GM18909 (cell line): ENCODE data around the gene PDE3A.
"Not testable (repeated sequence)": the region's sequence is repeated elsewhere in the genome, so short reads cannot be mapped to it uniquely, and the experiment has no call there.

Experiments
- ATAC-seq: cut with Tn5 transposase; IDR thresholded peaks from one replicate; pipeline ENCODE4 v1.9.1; 2021; ENCODE audit warnings: mild to moderate bottlenecking; ENCODE audit not compliant: unreplicated experiment, poor library complexity

Gene PDE3A

DNA sequence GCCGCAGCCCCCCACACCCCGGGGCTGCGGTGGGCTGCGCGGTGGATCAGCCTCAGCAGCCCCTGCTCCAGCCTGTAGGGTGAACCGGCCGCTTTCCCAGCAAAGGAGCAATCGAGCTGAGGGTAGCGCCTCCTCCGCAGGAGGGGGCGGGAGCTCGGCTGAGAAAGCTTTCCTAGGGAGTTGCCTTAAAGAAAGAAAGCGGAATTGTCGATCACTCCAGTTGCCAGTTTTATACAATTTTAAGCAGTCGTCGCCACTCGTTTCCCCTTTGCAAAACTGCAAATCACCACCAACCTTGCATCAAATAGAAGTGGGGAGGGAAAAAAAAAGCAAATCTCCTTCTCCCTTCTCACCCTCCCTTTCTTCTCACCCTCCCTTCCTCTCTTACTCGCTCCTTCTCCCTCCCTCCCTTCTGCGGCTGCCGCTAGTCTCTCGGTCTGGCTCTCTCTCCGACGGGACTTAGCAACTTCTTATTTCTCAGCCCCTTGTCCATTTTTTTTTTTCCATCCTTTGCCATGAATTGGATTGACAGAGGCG, at the start of gene PDE3A:
PDE3A (plus strand) TSS at position 424 of the 537 bp plus-strand sequence. CDS start 748 bp downstream, outside the sequence.
- no peak for ATAC-seq

DNA sequence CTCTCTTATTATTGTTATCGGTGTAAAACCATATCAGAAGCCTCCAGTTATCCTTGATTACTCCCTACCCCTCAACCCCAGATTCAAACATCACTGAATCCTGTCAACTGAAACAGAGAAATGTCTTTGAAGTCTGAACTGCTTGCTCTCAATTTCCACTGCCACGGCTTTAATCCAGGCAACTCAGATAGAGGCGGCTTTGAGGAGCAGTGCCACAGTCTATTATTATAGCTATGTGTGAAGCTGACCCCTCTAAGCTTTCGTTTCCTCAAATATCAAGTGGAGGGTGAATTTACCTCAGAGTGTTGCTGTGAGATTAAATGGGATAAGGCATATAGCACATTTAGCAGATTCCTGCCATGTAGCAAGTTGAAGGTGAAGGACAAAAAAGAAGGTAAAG, 49.0 kb upstream of the PDE3A start:
- ATAC-seq, result no peak

DNA sequence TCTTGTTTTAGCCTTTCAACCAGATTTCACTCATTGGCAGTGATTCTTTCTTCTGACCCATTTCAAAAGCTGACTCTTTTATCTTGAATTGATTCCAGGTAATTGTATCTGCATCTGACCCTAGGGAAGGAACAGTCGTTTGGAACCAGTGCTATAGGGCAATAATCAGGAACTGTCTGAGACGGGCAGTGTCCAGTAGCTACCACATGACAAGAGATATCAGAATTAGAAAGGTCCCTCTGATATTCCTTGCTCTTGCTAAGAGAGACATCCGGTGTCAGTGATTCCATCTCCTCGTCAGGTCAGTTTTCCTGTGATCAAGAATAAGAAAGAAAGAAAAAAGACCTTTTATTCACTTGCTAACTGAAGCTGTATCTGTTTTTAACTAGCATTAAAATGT, 47.8 kb upstream of the PDE3A start:
- no peak for ATAC-seq

DNA sequence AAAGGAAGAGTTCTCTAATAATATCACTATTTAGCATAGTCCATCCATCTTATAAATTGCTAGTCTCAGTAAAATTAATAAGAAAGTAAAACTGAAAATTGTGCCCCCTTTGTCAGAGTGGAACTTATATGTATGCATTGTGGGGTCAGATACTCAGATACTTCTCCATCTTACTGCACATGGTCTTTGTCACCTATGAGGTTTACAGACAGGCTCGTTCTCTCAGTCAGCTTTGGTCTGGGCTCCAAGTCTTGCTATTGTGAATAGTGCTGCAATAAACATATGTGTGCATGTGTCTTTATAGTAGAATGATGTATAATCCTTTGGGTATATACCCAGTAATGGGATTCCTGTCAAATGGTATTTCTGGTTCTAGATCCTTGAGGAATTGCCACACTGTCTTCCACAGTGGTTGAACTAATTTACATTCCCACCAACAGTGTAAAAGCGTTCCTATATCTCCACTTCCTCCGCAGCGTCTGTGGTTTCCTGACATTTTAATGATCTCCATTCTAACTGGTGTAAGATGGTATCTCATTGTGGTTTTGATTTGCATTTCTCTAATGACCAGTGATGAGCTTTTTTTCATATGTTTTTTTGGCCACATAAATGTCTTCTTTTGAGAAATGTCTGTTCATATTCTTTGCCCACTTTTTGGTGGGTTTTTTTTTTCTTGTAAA, 37.4 kb upstream of the PDE3A start:
- not testable (repeated sequence) for ATAC-seq

DNA sequence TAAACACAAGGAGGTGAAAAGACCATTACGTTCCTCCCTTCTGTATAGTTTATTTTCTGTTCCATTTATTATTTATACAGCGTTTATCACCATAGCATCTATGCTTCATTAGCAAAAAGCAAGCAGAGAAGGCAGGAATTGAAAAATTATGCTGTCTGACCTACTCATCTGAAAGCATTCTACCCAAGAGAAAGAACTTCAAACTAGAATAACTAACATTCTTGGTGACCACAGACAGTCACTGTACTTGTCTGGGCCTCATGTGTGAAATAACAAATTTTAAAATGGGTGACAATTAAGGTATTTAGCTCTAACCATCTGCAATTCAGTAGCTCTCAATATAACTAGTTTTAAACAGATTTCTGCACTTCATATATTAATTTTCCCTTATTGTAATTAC, 29.3 kb upstream of the PDE3A start:
- no peak for ATAC-seq

DNA sequence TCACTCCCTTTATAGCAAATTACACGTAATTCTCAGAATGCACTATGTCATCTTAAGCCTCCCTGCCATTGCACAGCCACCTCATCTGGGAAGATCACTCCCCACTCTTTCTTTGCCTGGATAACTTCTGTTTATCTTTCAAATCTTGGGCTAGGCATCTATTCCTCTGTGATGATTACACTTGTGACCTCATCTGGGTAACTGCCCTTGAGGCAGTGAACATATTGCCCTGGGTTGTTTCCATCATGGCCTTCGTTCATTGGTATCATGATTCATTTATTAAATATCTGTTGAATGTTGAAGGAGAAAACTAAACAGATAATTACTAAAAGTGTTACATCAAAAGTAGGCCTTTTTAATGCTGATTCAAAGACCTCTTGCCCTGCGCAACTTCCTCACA, 26.2 kb upstream of the PDE3A start:
- ATAC-seq, result no peak

DNA sequence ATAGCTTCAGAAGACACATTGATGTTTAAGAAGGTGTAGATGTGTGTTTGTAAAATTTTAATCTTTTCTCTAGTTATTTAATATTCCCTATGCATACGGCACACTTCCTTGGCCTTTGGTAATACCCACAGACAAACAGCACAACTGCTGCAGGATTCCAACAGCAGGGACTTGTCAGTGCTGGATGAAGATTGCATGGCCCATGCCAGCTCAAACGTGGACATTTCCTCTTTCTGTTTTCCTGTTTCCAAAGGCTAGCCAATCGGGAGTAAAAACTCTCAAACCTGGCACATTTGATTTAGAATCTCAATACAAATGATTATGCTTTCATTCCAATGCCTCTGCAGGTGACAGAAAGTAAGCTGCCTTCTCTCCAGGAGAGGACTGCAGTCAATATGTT, 22.5 kb upstream of the PDE3A start:
- ATAC-seq, result no peak

DNA sequence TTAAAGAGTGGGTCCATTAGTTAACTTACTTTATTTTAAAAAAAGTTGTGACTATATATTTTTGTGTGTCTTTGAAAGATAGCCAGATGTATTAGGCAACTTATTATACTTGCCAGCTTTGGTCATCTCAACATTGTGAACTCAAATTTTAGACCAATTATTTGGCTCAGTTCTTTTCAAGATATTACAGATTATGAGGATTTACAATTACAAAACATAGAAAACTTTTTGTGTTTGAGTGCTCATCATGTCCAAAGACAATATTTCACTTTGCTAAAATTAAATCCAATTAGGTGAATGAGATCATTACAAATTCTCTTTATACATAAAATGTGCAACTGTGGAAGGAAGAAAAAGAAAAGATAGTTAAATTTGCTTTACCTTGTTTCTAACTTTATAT, 18.3 kb upstream of the PDE3A start:
- no peak for ATAC-seq

DNA sequence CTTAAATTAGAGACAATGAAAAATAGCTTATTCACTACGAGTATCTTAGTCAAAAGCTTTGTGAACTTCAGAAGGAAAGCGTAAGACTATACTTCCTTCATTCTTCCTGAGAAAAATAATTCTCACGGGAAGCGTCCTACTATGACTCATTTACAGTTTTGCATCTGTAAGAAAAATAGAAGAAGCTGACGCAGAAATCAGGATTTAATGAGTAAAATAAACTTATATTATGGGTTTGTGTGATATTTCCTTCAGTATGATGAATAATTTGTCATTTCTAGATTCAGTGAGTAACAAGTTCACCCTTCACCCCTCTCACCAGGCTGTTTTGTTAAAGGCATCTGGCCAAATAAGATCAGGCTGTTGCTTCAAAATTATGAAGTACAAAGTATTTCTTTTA, 17.8 kb upstream of the PDE3A start:
- no peak for ATAC-seq

DNA sequence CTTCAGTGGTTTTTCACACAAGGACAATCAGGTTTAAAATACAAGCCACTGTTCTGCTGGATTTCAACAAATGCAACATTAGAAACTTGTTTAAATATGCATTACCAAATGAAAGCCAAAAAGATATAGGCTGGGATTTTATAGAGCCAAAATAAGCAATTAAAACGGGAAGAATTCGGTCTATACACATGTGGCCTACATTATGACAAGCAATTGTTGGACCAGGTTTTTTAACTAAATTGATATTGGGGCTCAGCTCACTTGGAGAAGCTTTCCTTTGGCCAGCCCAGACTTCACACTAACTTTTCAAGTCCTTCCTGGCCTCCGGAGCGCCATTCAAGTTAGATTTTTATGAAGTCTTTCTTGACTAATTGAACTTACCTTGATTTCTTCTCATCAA, 16.9 kb upstream of the PDE3A start:
- ATAC-seq, result no peak

DNA sequence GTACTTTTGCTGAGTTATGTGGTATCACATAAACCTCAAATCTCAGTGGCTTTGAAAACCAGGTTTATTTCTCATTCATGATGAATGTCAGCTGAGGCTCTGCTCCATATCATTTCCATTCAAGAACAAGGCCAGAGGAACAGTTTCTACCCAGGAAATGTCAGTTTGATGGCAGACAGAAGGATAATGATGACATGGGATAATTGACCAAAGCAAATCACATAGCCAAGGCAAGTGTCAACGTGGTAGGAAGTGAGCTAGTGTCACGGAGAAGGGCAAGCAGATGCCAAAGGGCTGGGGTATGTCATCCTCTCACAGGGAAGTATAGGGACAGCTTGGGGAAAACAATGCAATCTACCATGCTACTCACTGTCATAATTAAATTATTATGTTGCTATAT, 12.3 kb upstream of the PDE3A start:
- no peak for ATAC-seq

DNA sequence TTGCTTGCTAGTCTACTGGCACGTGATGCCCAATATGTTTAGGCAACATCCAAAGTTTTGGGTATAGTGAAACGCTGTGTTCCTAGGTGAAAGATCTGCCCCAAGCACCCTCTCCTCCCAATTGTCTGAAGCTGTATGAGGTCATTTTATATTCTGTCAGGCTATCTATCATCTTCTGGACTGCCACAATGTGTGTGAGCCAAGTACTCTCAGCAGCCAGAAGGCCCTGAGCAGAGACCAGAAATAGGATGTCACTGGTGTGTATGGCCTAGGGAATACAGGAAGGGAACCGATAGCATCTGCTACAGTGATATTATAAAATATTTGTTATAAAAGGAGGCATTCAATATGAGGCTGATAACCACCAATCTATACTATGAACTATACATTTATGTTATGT, 7.9 kb upstream of the PDE3A start:
- no peak for ATAC-seq

DNA sequence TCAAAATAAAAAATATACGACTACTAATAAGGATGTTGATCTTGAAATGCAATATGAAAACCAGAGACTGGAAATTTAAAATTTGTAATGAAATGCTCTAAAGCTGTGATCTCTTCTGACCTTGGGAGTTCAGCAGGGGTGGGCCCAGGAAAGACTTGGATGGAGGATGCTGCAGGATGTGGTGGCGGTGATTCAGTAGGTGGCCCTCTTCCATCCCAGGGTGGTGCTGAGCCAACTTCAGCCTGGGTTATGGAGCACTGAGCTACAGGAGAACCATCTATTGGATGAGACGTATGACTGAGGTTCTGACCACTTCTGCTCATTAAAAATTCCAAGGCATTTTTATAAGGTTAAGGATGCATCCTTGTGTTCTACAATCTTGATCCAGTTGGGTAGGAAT, 6.9 kb upstream of the PDE3A start:
- no peak for ATAC-seq

DNA sequence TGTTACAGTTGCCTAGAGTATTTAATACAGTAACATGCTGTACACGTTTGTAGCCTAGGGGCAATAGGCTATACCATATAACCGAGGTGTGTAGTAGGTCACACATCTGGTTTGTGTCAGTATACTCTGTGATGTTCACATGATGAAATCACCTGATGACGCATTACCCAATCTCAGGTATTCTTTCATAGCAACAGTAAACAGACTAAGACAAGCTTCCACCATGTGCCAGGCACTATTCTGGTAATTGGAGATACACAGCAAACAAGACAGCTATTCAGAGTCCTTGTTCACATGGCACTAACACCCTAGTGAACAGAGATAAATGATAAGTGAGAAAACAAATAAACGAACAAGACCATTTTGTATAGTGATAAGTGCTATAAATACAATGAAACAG, 3.8 kb upstream of the PDE3A start:
- no peak for ATAC-seq

DNA sequence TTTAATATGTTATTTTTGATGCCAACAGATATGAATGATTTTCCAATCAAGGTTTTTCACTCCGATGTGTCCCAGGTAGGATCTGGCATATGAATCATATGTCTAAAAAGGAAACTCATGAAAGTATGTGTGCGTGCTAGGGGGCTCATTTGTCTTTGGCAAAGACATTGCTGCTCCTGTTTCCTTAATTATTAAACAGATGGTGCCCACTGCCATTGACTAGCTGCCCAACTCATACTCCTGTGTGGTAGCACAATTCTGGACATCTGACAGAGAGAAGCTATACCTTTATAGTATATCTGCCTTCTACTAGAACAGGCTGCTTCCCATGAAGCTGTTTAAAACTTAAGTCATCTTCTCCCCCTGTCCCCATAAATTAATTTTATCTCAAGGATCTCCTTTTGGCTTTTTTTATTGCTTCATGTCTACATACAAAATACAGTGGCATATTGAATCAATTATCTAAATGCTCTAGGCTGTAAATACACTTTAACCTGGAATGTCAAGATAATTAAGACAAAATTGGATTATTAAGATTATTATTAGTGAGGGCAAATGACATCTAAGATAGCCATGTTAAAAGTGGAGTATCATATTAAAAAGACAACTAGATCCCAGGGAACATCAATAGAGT, 1.4 kb upstream of the PDE3A start:
- no peak for ATAC-seq

DNA sequence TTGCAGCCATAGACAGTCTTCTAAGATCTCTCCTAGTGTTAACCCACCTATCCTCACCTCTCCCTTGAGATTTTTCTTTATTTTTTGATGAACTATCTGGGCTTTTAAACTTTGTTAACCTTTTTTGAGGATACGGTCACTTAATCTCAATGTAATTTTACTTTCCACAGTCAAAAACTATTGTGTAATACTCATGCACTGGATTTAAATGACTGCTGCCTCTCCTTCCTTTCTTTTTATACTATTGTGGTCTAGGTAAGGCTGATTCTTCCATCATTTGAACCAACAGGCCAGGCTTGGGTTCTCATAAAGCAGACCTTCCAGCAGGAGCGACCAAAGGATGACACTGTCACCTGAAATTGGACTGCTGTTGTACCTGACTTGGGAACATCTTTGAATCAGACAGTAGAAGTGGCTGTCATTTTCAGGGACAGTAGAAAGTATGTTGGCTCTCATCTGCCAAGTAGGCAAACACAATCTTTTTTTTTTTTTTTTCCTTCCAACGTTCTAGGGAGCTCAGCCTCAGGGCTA, 689 bp upstream of the PDE3A start:
- ATAC-seq, result no peak

DNA sequence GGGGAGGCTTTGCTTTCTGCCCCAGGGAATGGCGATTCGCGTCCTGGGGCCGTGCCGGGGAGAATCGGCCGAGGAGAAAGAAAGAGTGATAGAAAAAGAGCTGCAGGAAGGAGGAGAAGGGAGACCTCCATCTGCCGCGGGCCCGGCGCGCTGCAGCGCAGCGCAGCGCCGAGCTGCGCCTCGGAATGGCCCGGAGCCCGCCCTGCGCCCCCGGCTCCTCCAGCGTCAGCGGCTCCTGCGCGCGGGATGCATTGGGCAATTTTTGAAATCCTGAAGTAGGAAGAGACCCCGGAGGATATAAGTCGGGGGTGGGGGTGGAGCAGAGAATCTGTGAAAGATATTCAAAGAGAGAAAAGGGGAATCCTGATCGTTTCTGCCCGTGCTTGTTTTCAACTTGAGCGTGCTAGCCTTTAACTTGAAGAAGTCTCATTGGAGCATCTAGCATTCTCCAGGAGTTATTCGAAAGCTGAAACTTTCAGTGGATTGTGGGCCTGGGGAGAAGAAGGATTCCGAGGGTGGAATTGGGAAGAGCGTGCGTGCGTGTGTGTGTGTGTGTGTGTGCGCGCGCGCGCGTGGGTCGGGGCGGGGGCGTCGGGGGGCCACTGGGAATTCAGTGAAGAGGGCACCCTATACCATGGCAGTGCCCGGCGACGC, 441 bp downstream of the PDE3A start:
- no peak for ATAC-seq

DNA sequence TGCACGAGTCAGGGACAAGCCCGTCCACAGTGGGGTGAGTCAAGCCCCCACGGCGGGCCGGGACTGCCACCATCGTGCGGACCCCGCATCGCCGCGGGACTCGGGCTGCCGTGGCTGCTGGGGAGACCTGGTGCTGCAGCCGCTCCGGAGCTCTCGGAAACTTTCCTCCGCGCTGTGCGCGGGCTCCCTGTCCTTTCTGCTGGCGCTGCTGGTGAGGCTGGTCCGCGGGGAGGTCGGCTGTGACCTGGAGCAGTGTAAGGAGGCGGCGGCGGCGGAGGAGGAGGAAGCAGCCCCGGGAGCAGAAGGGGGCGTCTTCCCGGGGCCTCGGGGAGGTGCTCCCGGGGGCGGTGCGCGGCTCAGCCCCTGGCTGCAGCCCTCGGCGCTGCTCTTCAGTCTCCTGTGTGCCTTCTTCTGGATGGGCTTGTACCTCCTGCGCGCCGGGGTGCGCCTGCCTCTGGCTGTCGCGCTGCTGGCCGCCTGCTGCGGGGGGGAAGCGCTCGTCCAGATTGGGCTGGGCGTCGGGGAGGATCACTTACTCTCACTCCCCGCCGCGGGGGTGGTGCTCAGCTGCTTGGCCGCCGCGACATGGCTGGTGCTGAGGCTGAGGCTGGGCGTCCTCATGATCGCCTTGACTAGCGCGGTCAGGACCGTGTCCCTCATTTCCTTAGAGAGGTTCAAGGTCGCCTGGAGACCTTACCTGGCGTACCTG, 1.1 kb downstream of the PDE3A start:
- no peak for ATAC-seq

DNA sequence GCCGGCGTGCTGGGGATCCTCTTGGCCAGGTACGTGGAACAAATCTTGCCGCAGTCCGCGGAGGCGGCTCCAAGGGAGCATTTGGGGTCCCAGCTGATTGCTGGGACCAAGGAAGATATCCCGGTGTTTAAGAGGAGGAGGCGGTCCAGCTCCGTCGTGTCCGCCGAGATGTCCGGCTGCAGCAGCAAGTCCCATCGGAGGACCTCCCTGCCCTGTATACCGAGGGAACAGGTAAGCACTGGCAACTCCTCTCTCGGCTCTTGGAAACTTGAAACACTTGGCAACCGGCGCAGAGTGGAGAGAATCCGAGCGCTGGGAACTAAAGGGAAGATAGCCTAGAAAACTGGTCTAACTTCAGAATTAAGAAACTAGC, 1.7 kb downstream of the PDE3A start:
- ATAC-seq, result no peak

DNA sequence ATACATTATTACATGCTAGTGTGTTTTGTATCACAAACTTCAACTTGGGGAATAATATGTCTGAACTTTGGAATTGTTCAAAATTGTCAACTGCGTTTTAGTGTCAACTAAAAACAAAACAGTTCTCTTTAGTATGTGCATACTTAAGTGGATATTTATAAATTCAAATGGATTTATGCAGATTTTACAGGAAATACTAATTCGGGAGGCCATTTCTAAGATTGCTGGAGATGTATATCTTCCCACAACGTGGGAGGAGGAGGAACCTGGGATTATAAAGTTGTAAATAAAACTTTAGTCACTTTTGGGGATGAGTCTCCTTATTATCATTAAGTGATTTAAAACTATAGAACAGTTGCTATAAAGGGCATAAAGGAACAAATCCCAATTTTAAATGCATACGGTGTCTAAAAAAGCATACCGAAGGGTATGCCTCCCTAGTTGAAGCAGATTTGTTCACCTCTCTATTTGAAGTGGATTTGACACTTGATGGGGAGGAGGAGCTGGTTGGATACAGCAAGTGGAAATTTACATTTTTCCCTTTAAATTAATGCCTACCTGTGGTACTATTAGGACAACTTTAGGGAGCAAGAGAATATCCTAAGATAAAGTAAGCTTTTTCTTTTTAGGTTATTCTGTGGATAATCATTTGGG, 2.7 kb downstream of the PDE3A start:
- ATAC-seq, result no peak
